H1 (cell line): ENCODE data around the gene FIS1. TPM values are rescaled to one million over a fixed set of nuclear protein-coding genes. Genes with fewer than 3 reads are reported as not detected.

Experiments
- CEBPB ChIP-seq: IDR thresholded peaks from 2 replicates; pipeline ENCODE4 v1.6.1; 2012; ENCODE audit warnings: low read depth, low read length
- CHD1 ChIP-seq: IDR thresholded peaks from 2 replicates; pipeline ENCODE4 v1.6.1; 2012; ENCODE audit warnings: low read depth, low read length, improper control_type of control experiment
- EP300 ChIP-seq, 2 experiments: IDR thresholded peaks; 1 replicate in 1 of 2; 2 replicates in 1 of 2; pipeline ENCODE4 v1.6.1; 2011 to 2012; ENCODE audit warnings: low read depth in 2 of 2, low read length in 2 of 2, mild to moderate bottlenecking in 2 of 2, borderline replicate concordance in 1 of 2, inconsistent platforms in 1 of 2, moderate library complexity in 1 of 2
- FOSL1 ChIP-seq: IDR thresholded peaks from 2 replicates; pipeline ENCODE4 v1.6.1; 2011; ENCODE audit warnings: mild to moderate bottlenecking, low read depth, low read length, moderate library complexity; ENCODE audit not compliant: insufficient read depth
- NRF1 ChIP-seq: IDR thresholded peaks from 2 replicates; pipeline ENCODE4 v1.6.1; 2011; ENCODE audit warnings: mild to moderate bottlenecking, low read depth, low read length, improper control_type of control experiment
- RXRA ChIP-seq: IDR thresholded peaks from 2 replicates; pipeline ENCODE4 v1.6.1; 2011; ENCODE audit warnings: low read depth, mild to moderate bottlenecking, low read length, moderate library complexity; ENCODE audit not compliant: insufficient read depth
- polyA plus RNA-seq, 7 experiments: library from polyadenylated mRNA; depleted of rRNA in 3 of 7; stranded (reverse) in 5 of 7; unstranded in 2 of 7; fragments of >200 nt in 5 of 7; fragments of 200-250 nt in 2 of 7; gene quantifications; 1 replicate in 5 of 7; 2 replicates in 1 of 7; 4 replicates in 1 of 7; pipeline versions ENCODE4 v1.2.1 to v1.2.3, GENCODE V29; 2011 to 2013; ENCODE audit warnings: missing spikeins in 2 of 7, mixed read lengths in 2 of 7
- total RNA-seq: library from RNA; stranded (reverse); fragmentation: NEBNext Ultra II Directional; extraction: Animal tissue kit (Norgen Biotek cat#: 25700); gene quantifications from 2 replicates; pipeline ENCODE4 v1.2.1, GENCODE V29; 2021

FIS1 gene
- total and polyA plus RNA-seq, 2 of the 8 experiments (the other 6 are each of a cell fraction or from before 2014, with no cell fraction given): 128 to 195 TPM

DNA sequence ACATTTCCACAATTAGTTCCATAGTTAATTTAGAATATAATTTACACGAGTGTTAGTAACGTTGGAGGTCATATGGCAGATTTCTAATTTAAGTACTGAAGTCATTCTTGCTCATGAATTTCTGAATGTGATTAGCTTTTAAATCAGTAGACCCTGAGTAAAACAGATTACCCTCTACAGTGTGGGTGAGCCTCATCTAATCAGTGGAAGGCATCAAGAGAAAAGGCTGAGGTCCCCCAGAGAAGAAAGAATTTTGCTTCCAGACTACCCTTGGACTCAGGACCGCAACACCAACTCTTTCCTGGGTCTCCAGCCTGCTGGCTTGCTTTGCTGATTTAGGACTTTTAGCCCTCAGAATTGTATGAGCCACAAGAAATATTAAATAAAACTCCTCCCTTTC is 43.6 kb upstream of the FIS1 start (continued):
- TF ChIP-seq FOSL1: no peak
- TF ChIP-seq RXRA: no peak
- TF ChIP-seq NRF1: no peak
- TF ChIP-seq CEBPB: no peak
- no peak for TF ChIP-seq EP300 (IDR thresholded peaks at IDR 0.05; ENCODE audit: borderline replicate concordance in 1 of 2, low read depth in 2 of 2, low read length in 2 of 2)
- TF ChIP-seq CHD1: no peak
